ENCODE data around the gene VWA8.
A peak's percentile ranks its signal among the peaks of the same experiment; 100 is the strongest.
"Not testable (repeated sequence)": the region's sequence is repeated elsewhere in the genome, so short reads cannot be mapped to it uniquely, and the experiment has no call there.

Gene VWA8

GRCh38 chr13:41821238-41821594 is 139.7 kb downstream of the VWA8 start:
- ATAC-seq (replicated peaks) (no peak), DNase-seq (no peak)
- Mint-ChIP-seq H3K36me3 (ENCODE audit: insufficient read depth) (peaks cover 9% of the 10 kb centered on the region), H3K4me1 (ENCODE audit: low read depth in 2 of 2) (peaks cover 6 to 16% of the 10 kb centered on the region in 2 donors), H3K9me3 (no peaks in the 10 kb centered on the region), H3K27me3 (no peaks in the 10 kb centered on the region), H3K27ac (no peak overlapping the region), H3K4me3 (no peak overlapping the region)

- Mint-ChIP-seq H3K4me1 (ENCODE audit: low read depth in 2 of 2) (peaks cover 7 to 19% of the 10 kb centered on the region in 2 donors), H3K27me3 (no peaks in the 10 kb centered on the region), H3K9me3 (no peaks in the 10 kb centered on the region), H3K36me3 (ENCODE audit: insufficient read depth) (peaks cover 9% of the 10 kb centered on the region), H3K4me3 (no peak overlapping the region), H3K27ac (peak overlapping the region in 1 of 2 donors; percentile 20)
- ATAC-seq (replicated peaks) (no peak), DNase-seq (no peak)
These were observed 140.2 kb downstream of the VWA8 start for GRCh38 chr13:41820581-41821237.

GRCh38 chr13:41816057-41816456 is 144.9 kb downstream of the VWA8 start:
- H3K27me3 Mint-ChIP-seq: no peaks in the 10 kb centered on the region
- no peaks in the 10 kb centered on the region for H3K9me3 Mint-ChIP-seq
- ATAC-seq (replicated peaks): no peak
- H3K27ac Mint-ChIP-seq: peak overlapping the region; percentile 7 to 68
- peaks cover 4% of the 10 kb centered on the region for H3K36me3 Mint-ChIP-seq (ENCODE audit: insufficient read depth)
- H3K4me3 Mint-ChIP-seq: no peak overlapping the region
- H3K4me1 Mint-ChIP-seq (ENCODE audit: low read depth in 2 of 2): peaks cover 12 to 32% of the 10 kb centered on the region in 2 donors
- no peak for DNase-seq

- ATAC-seq (replicated peaks): no peak
- peaks cover 0 to 1% of the 10 kb centered on the region in 2 donors for H3K9me3 Mint-ChIP-seq
- peak overlapping the region; percentile 93 to 94 for H3K27ac Mint-ChIP-seq
These were observed 147.5 kb downstream of the VWA8 start for GRCh38 chr13:41813426-41813825.

GRCh38 chr13:41812851-41813250 is 148.1 kb downstream of the VWA8 start:
- peaks cover 27 to 53% of the 10 kb centered on the region in 2 donors for H3K4me1 Mint-ChIP-seq (ENCODE audit: low read depth in 2 of 2)
- peaks cover 13% of the 10 kb centered on the region for H3K36me3 Mint-ChIP-seq (ENCODE audit: insufficient read depth)
- no peak for ATAC-seq (replicated peaks)
- no peak for DNase-seq
- H3K27me3 Mint-ChIP-seq: no peaks in the 10 kb centered on the region
- H3K4me3 Mint-ChIP-seq: no peak overlapping the region
- peaks cover 0 to 1% of the 10 kb centered on the region in 2 donors for H3K9me3 Mint-ChIP-seq
- peak overlapping the region; percentile 93 to 94 for H3K27ac Mint-ChIP-seq

More at GRCh38 chr13:41813426-41813825, 147.5 kb downstream of the VWA8 start:
- Mint-ChIP-seq H3K4me1 (ENCODE audit: low read depth in 2 of 2) (peaks cover 25 to 48% of the 10 kb centered on the region in 2 donors), H3K36me3 (ENCODE audit: insufficient read depth) (peaks cover 12% of the 10 kb centered on the region), H3K27me3 (no peaks in the 10 kb centered on the region), H3K4me3 (no peak overlapping the region)
- DNase-seq: no peak

- peaks cover 10% of the 10 kb centered on the region for H3K36me3 Mint-ChIP-seq (ENCODE audit: insufficient read depth)
- H3K4me3 Mint-ChIP-seq: peak overlapping the region; percentile 45 to 65
- H3K4me1 Mint-ChIP-seq (ENCODE audit: low read depth in 2 of 2): peaks cover 27 to 53% of the 10 kb centered on the region in 2 donors
- ATAC-seq (replicated peaks): no peak
- no peaks in the 10 kb centered on the region for H3K27me3 Mint-ChIP-seq
- peaks cover 0 to 1% of the 10 kb centered on the region in 2 donors for H3K9me3 Mint-ChIP-seq
- no peak for DNase-seq
- peak overlapping the region; percentile 93 to 94 for H3K27ac Mint-ChIP-seq
These were observed 148.7 kb downstream of the VWA8 start for GRCh38 chr13:41812237-41812636.

- Mint-ChIP-seq H3K27ac (peak overlapping the region; percentile 93 to 94), H3K4me3 (peak overlapping the region; percentile 45 to 65), H3K9me3 (peaks cover 0 to 1% of the 10 kb centered on the region in 2 donors), H3K27me3 (no peaks in the 10 kb centered on the region), H3K36me3 (ENCODE audit: insufficient read depth) (peaks cover 16% of the 10 kb centered on the region), H3K4me1 (ENCODE audit: low read depth in 2 of 2) (peaks cover 32 to 53% of the 10 kb centered on the region in 2 donors)
- peak; percentile 12 to 31 (median 18) for DNase-seq
- ATAC-seq (replicated peaks): peak; percentile 93
These were observed 149.3 kb downstream of the VWA8 start for GRCh38 chr13:41811588-41812021.

- no peak for DNase-seq
- ATAC-seq (replicated peaks): no peak
- Mint-ChIP-seq H3K4me3 (peak overlapping the region in 1 of 2 donors; percentile 62), H3K27me3 (no peaks in the 10 kb centered on the region), H3K27ac (peak overlapping the region; percentile 88 to 92), H3K36me3 (ENCODE audit: insufficient read depth) (peaks cover 25% of the 10 kb centered on the region), H3K4me1 (ENCODE audit: low read depth in 2 of 2) (peaks cover 31 to 43% of the 10 kb centered on the region in 2 donors), H3K9me3 (peaks cover 0 to 1% of the 10 kb centered on the region in 2 donors)
These were observed 150.9 kb downstream of the VWA8 start for GRCh38 chr13:41809962-41810361.

GRCh38 chr13:41803445-41803735 is 157.5 kb downstream of the VWA8 start:
- H3K4me3 Mint-ChIP-seq; DNase-seq; H3K27ac Mint-ChIP-seq; H3K9me3 Mint-ChIP-seq; H3K27me3 Mint-ChIP-seq; ATAC-seq (replicated peaks): not testable (repeated sequence)
- peaks cover 8 to 19% of the 10 kb centered on the region in 2 donors for H3K4me1 Mint-ChIP-seq (ENCODE audit: low read depth in 2 of 2)
- H3K36me3 Mint-ChIP-seq (ENCODE audit: insufficient read depth): peaks cover 28% of the 10 kb centered on the region

GRCh38 chr13:41802684-41803444 is 158.0 kb downstream of the VWA8 start:
- Mint-ChIP-seq H3K9me3 (peaks cover 0 to 3% of the 10 kb centered on the region in 2 donors), H3K4me3 (no peak overlapping the region), H3K27me3 (no peaks in the 10 kb centered on the region), H3K27ac (no peak overlapping the region), H3K36me3 (ENCODE audit: insufficient read depth) (peaks cover 28% of the 10 kb centered on the region), H3K4me1 (ENCODE audit: low read depth in 2 of 2) (peaks cover 6 to 15% of the 10 kb centered on the region in 2 donors)
- DNase-seq (no peak), ATAC-seq (replicated peaks) (no peak)

- peaks cover 28% of the 10 kb centered on the region for H3K36me3 Mint-ChIP-seq (ENCODE audit: insufficient read depth)
- ATAC-seq (replicated peaks) (no peak), DNase-seq (no peak)
- H3K27ac Mint-ChIP-seq: no peak overlapping the region
- H3K9me3 Mint-ChIP-seq: peaks cover 0 to 3% of the 10 kb centered on the region in 2 donors
- H3K27me3 Mint-ChIP-seq: no peaks in the 10 kb centered on the region
- H3K4me1 Mint-ChIP-seq (ENCODE audit: low read depth in 2 of 2): peaks cover 6 to 15% of the 10 kb centered on the region in 2 donors
- H3K4me3 Mint-ChIP-seq: no peak overlapping the region
These were observed 158.7 kb downstream of the VWA8 start for GRCh38 chr13:41802043-41802683.

- Mint-ChIP-seq H3K27me3 (no peaks in the 10 kb centered on the region), H3K4me1 (ENCODE audit: low read depth in 2 of 2) (peaks cover 0 to 8% of the 10 kb centered on the region in 2 donors), H3K36me3 (ENCODE audit: insufficient read depth) (no peaks in the 10 kb centered on the region), H3K4me3 (no peak overlapping the region), H3K27ac (no peak overlapping the region), H3K9me3 (no peaks in the 10 kb centered on the region)
- ATAC-seq (replicated peaks) (no peak), DNase-seq (no peak)
These were observed 169.9 kb downstream of the VWA8 start for GRCh38 chr13:41791056-41791455.

- Mint-ChIP-seq H3K9me3 (no peaks in the 10 kb centered on the region), H3K27ac (no peak overlapping the region), H3K4me1 (ENCODE audit: low read depth in 2 of 2) (peaks cover 0 to 8% of the 10 kb centered on the region in 2 donors), H3K4me3 (no peak overlapping the region), H3K36me3 (ENCODE audit: insufficient read depth) (no peaks in the 10 kb centered on the region), H3K27me3 (no peaks in the 10 kb centered on the region)
- DNase-seq: no peak
- no peak for ATAC-seq (replicated peaks)
These were observed 172.4 kb downstream of the VWA8 start for GRCh38 chr13:41788552-41788951.
